Tibial nerve (tissue), 4 donors: ENCODE measurements around the gene EFR3B. TPM values are rescaled to one million over a fixed set of nuclear protein-coding genes. Genes with fewer than 3 reads are reported as not detected.
A peak's percentile ranks its signal among the peaks of the same experiment; 100 is the strongest.
"Not testable (repeated sequence)": the region's sequence is repeated elsewhere in the genome, so short reads cannot be mapped to it uniquely, and the experiment has no call there.

Source experiments
- DNase-seq, 2 donors: peaks; one replicate each; pipeline ENCODE4 v3.0.0-alpha.2; 2019; ENCODE audit warnings: low spot score in 2 of 2
- H3K27ac ChIP-seq, 4 donors: fragments of 200-600 bp; sonication (generic) in 3 of 4; one replicate each; pipeline ENCODE4 v1.5.1; 2017 to 2019; ENCODE audit warnings: mild to moderate bottlenecking in 1 of 4
- H3K27me3 ChIP-seq, 2 donors: fragments of 200-600 bp; sonication (generic) in 1 of 2; one replicate each; pipeline versions ENCODE4 v1.5.1 to v1.6.0; 2017 to 2019
- H3K36me3 ChIP-seq, 3 donors: fragments of 200-600 bp; sonication (generic); one replicate each; pipeline ENCODE4 v1.5.1; 2018 to 2019
- H3K4me1 ChIP-seq, 4 donors: fragments of 200-600 bp; sonication (generic) in 3 of 4; one replicate each; pipeline ENCODE4 v1.5.1; 2017 to 2019
- H3K4me3 ChIP-seq, 4 donors: fragments of 200-600 bp; sonication (generic) in 3 of 4; one replicate each; pipeline ENCODE4 v1.5.1; 2017 to 2019; ENCODE audit warnings: mild to moderate bottlenecking in 1 of 4, moderate library complexity in 1 of 4
- H3K9me3 ChIP-seq, 4 donors: fragments of 200-600 bp; sonication (generic) in 3 of 4; one replicate each; pipeline ENCODE4 v1.5.1; 2017 to 2019
- EP300 ChIP-seq, 2 donors: sonication (generic); formaldehyde crosslinking; IDR thresholded peaks; one replicate each; pipeline ENCODE4 v1.6.1; 2017; ENCODE audit warnings: antibody characterized with exemption in 2 of 2, mild to moderate bottlenecking in 1 of 2
- POLR2A ChIP-seq, 2 donors: fragments of 450-650 bp; IDR thresholded peaks; one replicate each; pipeline ENCODE4 v1.6.1; 2017; ENCODE audit warnings: antibody characterized with exemption in 2 of 2, mild to moderate bottlenecking in 2 of 2, moderate library complexity in 2 of 2
- WGBS, 2 donors: methylation state at CpG; one replicate each; pipeline ENCODE4 v1.1.5; 2018; 5-methylcytosine and 5-hydroxymethylcytosine counted together
- total RNA-seq, 4 donors: library from RNA; depleted of rRNA; stranded (reverse); fragments of >200 nt; gene quantifications; one replicate each; pipeline ENCODE4 v1.1.0, GENCODE V29; 2016
- TF ChIP-seq, protein P1 (sequence below), 5 experiments: fragments of 200-600 bp in 3 of 5; fragments of 450-650 bp in 2 of 5; sonication (generic) in 3 of 5; IDR thresholded peaks; one replicate each; pipeline ENCODE4 v1.5.1; 2016 to 2019; ENCODE audit warnings: antibody characterized with exemption in 5 of 5, mild to moderate bottlenecking in 3 of 5, moderate library complexity in 2 of 5

EFR3B gene
- total RNA-seq, 4 donors from 2014 or later = 5.4 to 7.1 (median 5.7) TPM

DNA sequence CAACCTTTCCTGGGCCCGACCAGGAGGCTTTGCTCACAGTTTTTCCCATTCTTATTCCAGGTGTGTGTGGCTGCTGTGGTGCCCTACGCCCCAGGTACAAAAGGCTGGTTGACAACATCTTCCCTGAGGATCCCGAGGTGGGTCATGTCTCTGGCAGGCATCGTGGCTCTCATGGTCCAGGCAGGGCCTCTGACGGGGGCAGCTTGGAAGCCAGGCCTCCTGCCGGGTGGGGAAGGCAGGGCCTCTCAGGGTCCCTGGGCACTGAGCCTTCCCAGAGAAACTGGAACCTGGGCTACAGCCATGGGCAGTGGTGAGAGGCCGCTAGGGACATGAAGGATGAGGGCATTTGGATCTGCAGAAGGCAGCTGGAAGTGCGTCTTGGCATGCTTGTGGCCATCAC lies 49.4 kb downstream of the EFR3B start:
- WGBS, 2 donors = 84% methylated on average over 5 to 6 of the region's 8 CpGs
- H3K36me3 ChIP-seq = peaks cover 0 to 4% (median 0%) of the 10 kb centered on the region in 3 donors
- H3K4me3 ChIP-seq = no peak overlapping the region
- H3K9me3 ChIP-seq = no peaks in the 10 kb centered on the region
- peaks cover 0 to 19% (median 3%) of the 10 kb centered on the region in 4 donors for H3K4me1 ChIP-seq
- H3K27ac ChIP-seq = no peak overlapping the region
- no peak for DNase-seq
- no peaks in the 10 kb centered on the region for H3K27me3 ChIP-seq
- TF ChIP-seq, protein P1, sequence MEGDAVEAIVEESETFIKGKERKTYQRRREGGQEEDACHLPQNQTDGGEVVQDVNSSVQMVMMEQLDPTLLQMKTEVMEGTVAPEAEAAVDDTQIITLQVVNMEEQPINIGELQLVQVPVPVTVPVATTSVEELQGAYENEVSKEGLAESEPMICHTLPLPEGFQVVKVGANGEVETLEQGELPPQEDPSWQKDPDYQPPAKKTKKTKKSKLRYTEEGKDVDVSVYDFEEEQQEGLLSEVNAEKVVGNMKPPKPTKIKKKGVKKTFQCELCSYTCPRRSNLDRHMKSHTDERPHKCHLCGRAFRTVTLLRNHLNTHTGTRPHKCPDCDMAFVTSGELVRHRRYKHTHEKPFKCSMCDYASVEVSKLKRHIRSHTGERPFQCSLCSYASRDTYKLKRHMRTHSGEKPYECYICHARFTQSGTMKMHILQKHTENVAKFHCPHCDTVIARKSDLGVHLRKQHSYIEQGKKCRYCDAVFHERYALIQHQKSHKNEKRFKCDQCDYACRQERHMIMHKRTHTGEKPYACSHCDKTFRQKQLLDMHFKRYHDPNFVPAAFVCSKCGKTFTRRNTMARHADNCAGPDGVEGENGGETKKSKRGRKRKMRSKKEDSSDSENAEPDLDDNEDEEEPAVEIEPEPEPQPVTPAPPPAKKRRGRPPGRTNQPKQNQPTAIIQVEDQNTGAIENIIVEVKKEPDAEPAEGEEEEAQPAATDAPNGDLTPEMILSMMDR (IDR thresholded peaks at IDR 0.05) = no peak
- TF ChIP-seq EP300 (IDR thresholded peaks at IDR 0.05) (no peak), POLR2A (IDR thresholded peaks at IDR 0.05) (no peak)

DNA sequence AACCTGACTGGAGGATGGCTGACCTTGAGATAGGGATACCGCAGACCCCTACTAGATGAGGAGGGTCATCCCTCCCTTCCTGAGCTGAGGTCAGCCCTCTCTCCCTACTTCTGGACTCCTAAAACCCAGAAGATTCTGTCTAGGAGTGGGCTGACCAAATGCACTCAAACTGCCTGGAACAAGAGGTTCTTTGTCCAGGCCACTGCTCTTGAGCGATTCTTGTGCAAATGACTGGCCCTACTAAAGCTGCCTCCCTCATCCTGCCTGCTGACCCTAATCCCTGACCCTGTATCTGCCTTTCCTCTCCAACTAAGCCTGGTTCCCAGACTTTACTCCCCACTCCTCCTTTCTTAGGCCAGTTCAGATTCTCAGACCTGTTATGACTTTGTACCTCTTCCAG lies 56.2 kb downstream of the EFR3B start:
- TF ChIP-seq, protein P1 (IDR thresholded peaks at IDR 0.05) = no peak
- TF ChIP-seq POLR2A (IDR thresholded peaks at IDR 0.05) = no peak
- TF ChIP-seq EP300 (IDR thresholded peaks at IDR 0.05) = no peak
- Histone ChIP-seq H3K9me3 (no peaks in the 10 kb centered on the region), H3K27me3 (no peaks in the 10 kb centered on the region), H3K36me3 (peaks cover 0 to 4% (median 0%) of the 10 kb centered on the region in 3 donors), H3K4me3 (no peak overlapping the region), H3K27ac (peak overlapping the region; percentile 61 to 90 (median 72)), H3K4me1 (peaks cover 0 to 24% (median 11%) of the 10 kb centered on the region in 4 donors)
- no peak for DNase-seq
- WGBS, 2 donors = 17 to 32% methylated on average over 2 of the region's 2 CpGs

DNA sequence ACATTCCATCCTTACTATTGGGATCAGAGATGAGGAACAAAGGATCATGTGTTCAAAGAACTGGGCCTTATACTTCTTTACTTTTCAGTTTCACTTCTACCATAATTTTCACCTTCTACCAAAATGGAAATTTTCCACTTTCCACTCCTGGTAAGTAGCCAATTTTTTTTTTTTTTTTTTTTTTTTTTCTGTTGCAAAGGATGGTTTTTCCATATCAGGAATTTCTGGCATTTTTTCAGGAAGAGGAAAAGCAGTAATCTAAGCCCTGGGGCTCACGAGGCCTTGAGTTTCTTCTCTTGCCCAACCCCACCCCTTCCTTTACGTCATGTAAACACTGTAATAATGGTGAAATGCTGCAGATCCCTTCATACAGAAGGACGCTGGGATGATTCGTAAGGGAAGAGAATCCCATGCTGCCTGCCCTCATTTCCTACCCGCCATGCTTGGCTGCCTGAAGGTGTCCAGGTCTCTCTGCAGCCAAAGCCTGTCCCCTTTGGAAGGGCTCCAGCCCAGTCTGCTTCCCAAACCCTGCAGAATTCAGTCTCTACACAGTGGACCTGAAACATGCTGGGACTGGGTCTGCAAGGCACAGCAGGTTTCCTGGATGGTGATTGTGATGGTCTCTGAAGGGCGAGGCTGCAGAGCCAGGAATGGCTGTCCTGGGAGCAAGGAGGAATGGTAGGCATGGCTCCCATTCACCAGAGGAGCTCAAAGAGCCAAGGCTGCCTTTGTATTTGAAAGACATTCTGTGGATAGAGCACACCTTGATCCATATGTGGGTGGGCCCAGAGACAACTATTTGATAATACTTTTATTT lies 57.0 kb downstream of the EFR3B start:
- H3K9me3 ChIP-seq = no peaks in the 10 kb centered on the region
- peak in 1 of 2 donors; percentile 57 for DNase-seq
- peak overlapping the region; percentile 61 to 90 (median 72) for H3K27ac ChIP-seq
- TF ChIP-seq POLR2A (IDR thresholded peaks at IDR 0.05) = no peak
- TF ChIP-seq EP300 (IDR thresholded peaks at IDR 0.05) = peak in 1 of 2 donors; percentile 51
- TF ChIP-seq, protein P1 (IDR thresholded peaks at IDR 0.05) = no peak
- no peak overlapping the region for H3K4me3 ChIP-seq
- H3K4me1 ChIP-seq = peaks cover 0 to 24% (median 11%) of the 10 kb centered on the region in 4 donors
- H3K36me3 ChIP-seq = peaks cover 0 to 4% (median 0%) of the 10 kb centered on the region in 3 donors
- WGBS, 2 donors = 29 to 33% methylated on average over 6 of the region's 6 CpGs
- no peaks in the 10 kb centered on the region for H3K27me3 ChIP-seq

DNA sequence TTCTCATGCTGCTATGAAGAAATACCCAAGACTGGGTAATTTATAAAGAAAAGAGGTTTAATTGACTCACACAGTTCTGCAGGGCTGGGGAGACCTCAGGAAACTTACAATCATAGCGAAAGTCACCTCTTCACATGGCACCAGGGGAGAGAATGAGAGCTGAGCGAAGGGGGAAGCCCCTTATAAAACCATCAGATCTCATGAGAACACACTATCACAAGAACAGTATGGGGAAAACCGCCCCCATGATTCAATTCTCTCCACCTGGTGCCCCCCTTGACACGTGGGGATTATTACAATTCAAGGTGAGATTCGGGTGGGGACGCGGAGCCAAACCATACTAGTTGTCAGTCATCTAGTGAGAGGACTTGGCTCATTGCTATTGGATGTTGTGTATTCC lies 60.5 kb downstream of the EFR3B start:
- H3K9me3 ChIP-seq, H3K4me3 ChIP-seq, H3K36me3 ChIP-seq, H3K27me3 ChIP-seq, H3K27ac ChIP-seq, DNase-seq: not testable (repeated sequence)
- WGBS, 2 donors = 88 to 90% methylated on average over 7 of the region's 7 CpGs
- peaks cover 0 to 23% (median 11%) of the 10 kb centered on the region in 4 donors for H3K4me1 ChIP-seq

DNA sequence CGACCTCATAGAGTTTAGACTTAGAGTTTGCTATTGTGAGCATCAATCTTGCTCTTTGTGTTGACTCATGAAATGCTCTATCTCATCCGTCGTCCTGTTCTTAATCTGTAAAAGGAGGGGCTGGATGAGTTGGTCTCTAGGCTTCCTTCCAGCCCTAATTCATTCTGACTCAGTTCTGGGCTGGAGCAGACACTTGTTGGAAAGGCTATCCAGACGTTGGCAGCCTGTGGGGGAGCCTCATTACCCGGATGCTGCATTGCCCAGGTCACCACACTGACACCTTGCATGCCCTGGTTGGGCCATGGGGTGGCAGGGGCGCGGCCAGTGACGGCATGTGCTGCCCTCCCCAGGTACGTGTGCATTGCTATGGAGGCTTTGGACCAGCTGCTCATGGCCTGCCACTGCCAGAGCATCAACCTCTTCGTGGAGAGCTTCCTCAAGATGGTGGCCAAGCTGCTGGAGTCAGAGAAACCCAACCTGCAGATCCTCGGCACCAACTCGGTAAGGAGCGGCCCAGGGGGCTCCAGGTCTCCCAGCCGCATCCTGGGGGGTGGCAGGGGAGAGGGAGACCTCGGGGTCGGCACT lies 61.5 kb downstream of the EFR3B start:
- Histone ChIP-seq H3K4me3 (no peak overlapping the region), H3K36me3 (no peaks in the 10 kb centered on the region), H3K9me3 (no peaks in the 10 kb centered on the region), H3K27me3 (no peaks in the 10 kb centered on the region), H3K4me1 (peaks cover 0 to 13% (median 7%) of the 10 kb centered on the region in 4 donors), H3K27ac (no peak overlapping the region)
- 71 to 77% methylated on average over 14 to 16 of the region's 16 CpGs for WGBS, 2 donors
- DNase-seq = no peak
- TF ChIP-seq, protein P1 (IDR thresholded peaks at IDR 0.05) = no peak
- TF ChIP-seq EP300 (IDR thresholded peaks at IDR 0.05) = no peak
- TF ChIP-seq POLR2A (IDR thresholded peaks at IDR 0.05) = no peak
